GM13977 (cell line): ENCODE data around the gene SCN3B.

Experiments
- DNase-seq: peaks from one replicate; pipeline ENCODE4 v3.0.0; 2012; ENCODE audit warnings: low spot score
- in situ Hi-C: fragments of 300-500 bp; cut with MboI; formaldehyde crosslinking; loops from one replicate; pipeline ENCODE4 v1.12.0; 2022; ENCODE audit warnings: low sequenced_read_pairs, low pct_unique_long_range_greater_than_20kb, mixed read lengths, inconsistent platforms; ENCODE audit not compliant: unreplicated experiment
- TF ChIP-seq, protein P1 (sequence below): IDR thresholded peaks from 2 replicates; pipeline ENCODE4 v1.5.1; 2012; ENCODE audit warnings: mild to moderate bottlenecking, control low read depth; ENCODE audit not compliant: insufficient read depth; ENCODE audit errors: extremely low read depth, missing control alignments

SCN3B gene, protein sequence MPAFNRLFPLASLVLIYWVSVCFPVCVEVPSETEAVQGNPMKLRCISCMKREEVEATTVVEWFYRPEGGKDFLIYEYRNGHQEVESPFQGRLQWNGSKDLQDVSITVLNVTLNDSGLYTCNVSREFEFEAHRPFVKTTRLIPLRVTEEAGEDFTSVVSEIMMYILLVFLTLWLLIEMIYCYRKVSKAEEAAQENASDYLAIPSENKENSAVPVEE

DNA sequence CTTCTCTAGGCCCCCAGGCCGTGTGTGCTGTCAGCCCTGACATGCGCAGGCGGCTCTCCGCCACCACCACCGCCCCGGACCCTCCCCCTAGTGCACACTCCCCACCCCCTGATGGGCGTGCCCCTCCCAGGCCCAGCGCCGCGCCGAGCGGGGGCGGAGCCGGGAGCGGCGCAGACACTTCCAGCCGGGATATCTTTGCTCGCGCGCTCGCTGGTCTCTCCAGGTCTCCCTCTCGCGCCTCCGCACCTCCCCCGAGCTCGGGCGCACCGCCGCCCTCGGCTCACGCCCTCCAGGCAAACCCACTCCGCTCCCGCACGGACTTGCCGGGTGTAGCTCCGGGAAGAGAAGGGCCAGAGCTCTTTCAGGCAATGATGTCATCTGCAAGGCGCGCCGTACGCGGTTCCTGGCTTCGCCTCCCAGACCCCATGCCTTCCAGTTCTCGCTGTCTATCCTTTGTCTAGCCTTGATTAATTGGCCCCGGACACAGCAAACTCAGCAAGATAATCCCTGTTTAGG, at the start of gene SCN3B:
SCN3B (minus strand) TSS at position 59 of the 516 bp plus-strand sequence. CDS start 823 bp downstream, outside the sequence.
- TF ChIP-seq, protein P1, sequence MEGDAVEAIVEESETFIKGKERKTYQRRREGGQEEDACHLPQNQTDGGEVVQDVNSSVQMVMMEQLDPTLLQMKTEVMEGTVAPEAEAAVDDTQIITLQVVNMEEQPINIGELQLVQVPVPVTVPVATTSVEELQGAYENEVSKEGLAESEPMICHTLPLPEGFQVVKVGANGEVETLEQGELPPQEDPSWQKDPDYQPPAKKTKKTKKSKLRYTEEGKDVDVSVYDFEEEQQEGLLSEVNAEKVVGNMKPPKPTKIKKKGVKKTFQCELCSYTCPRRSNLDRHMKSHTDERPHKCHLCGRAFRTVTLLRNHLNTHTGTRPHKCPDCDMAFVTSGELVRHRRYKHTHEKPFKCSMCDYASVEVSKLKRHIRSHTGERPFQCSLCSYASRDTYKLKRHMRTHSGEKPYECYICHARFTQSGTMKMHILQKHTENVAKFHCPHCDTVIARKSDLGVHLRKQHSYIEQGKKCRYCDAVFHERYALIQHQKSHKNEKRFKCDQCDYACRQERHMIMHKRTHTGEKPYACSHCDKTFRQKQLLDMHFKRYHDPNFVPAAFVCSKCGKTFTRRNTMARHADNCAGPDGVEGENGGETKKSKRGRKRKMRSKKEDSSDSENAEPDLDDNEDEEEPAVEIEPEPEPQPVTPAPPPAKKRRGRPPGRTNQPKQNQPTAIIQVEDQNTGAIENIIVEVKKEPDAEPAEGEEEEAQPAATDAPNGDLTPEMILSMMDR: no peak
- peak; percentile 64 for DNase-seq
- in situ Hi-C loops: no loop called here

DNA sequence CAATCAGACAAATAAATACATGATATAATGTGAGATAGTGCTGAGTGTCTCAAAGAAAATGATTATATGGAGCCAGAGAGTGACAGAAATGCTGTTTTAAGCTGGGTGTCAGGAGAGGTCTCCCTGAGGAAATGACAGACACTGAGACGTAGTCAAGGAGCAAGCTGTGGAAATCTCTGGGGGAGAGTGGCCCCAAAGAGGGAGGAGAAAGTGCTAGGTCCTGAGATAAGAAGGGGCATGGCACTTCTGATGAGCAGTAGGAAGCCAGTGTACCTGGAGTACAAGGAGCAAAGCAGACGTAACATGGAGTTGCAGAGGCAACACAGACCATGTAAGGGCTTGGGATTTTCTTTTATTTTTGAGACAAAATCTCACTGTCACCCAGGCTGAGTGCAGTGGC, 48.3 kb upstream of the SCN3B start:
- no peak for DNase-seq
- in situ Hi-C loops: no loop called here
- TF ChIP-seq, protein P1: no peak

DNA sequence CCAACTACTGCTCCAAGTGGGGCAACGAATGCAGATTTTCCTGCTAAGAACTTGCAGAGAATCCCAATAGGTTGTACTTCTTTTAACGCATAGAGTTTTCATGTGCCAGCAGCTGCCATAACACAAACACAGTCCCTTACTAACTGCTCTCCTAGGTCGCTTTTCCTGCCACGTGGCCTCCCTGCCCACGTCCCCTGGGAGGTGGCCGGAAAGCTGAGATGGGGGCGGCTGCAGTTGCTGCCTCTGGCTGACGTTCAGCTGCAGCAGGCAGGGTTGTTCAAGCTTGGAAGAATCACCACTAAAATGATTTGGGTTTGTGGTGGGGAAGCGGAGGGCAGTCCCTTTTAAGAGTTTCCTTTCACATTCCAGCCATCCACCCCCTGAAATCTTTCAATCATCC, 47.7 kb upstream of the SCN3B start:
- TF ChIP-seq, protein P1: no peak
- no peak for DNase-seq
- in situ Hi-C loops: no loop called here

DNA sequence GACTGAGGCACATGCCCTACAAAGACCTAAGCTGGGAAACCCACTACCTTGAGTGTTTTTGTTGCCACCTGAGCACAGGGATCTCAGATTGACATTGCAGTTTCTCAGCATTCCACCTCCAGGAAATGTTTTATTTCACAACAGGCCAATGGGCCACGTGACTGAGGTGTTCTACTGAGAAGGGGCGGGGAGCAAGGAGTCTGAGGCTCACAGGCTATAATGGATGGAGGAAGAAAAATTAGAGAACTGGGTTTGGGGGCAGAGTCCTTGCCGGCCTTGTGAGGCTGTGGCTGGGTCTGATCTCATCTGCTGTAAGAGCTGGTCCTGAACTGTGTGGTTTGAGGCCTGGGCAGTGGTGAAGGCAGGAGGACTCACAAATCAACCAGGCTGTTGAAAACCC, 46.3 kb upstream of the SCN3B start:
- TF ChIP-seq, protein P1: no peak
- in situ Hi-C loops: no loop called here
- no peak for DNase-seq

DNA sequence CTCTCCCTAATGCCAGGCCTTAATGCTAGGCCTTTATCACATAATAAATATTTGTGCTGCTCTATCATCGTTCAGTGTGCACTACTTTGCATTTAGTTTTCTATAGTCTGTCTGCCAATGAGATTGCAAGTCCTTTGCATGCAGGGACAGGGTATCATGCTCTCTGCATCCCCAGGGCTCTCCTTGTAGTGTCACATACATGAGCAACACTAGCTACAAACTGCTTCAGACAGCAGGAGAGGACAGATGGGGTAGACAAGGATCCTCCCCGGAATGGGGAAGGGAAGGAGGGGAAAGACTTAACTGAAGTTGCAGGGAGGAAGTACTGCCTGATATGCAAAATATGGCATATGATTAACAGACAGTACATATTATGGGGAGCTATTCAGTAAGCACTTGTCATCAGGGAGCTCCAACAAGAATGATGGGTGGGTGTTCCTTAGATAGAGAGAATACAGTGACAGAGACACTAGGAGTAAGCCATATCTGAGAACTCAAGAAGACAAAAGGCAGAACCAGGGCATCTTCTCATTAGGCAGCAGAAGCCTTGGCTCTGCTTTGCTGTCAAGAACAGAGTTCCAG, 44.2 kb upstream of the SCN3B start:
- in situ Hi-C loops: no loop called here
- DNase-seq: no peak
- TF ChIP-seq, protein P1: no peak

DNA sequence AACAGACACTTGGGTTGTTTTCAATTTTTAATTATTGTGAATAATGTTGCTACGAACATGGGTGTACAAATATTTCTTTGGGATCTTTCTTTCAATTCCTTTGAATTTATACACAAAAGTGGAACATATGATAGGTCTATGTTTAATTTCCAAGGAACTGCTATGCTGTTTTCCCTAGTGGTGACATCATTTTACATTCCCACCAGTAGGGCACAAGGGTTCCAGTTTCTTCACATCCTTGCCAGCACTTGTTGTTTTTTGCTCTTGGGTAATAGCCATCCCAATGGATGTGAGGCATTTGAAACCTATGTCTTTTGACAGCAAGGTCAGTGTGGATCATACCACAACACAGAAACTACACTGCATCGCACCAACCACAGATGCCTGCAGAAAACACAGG, 41.8 kb upstream of the SCN3B start:
- DNase-seq: no peak
- TF ChIP-seq, protein P1: no peak
- in situ Hi-C loops: no loop called here
